Neural cell (in vitro differentiated cells): Measurements from ENCODE around the gene CCNY. TPM values are rescaled to one million over a fixed set of nuclear protein-coding genes. Genes with fewer than 3 reads are reported as not detected.

ENCODE experiments used
- H2AFZ ChIP-seq: fragments of 200-600, 300-800 bp; sonication (generic), shearing (Covaris generic); 2 replicates; pipeline ENCODE4 v1.6.0; 2014; ENCODE audit warnings: low read depth, mild to moderate bottlenecking, antibody characterized with exemption, low read length, moderate library complexity
- H3F3A ChIP-seq: fragments of 200-600 bp; shearing (Covaris generic); 2 replicates; pipeline ENCODE4 v1.6.1; 2016; ENCODE audit warnings: mild to moderate bottlenecking, moderate library complexity, mixed read lengths, antibody characterized with exemption, low read length; ENCODE audit not compliant: insufficient read depth, poor library complexity, severe bottlenecking
- H3K27ac ChIP-seq: fragments of 200-600, 300-800 bp; sonication (generic), shearing (Covaris generic); 2 replicates; pipeline ENCODE4 v1.5.1; 2014; ENCODE audit warnings: mild to moderate bottlenecking, low read length, moderate library complexity
- H3K27me3 ChIP-seq: fragments of 300-800, 200-600 bp; sonication (generic), shearing (Covaris generic); 2 replicates; pipeline ENCODE4 v1.6.0; 2014; ENCODE audit warnings: mild to moderate bottlenecking, low read depth, low read length, moderate library complexity; ENCODE audit not compliant: insufficient read depth
- H3K36me3 ChIP-seq: fragments of 300-800, 200-600 bp; sonication (generic), shearing (Covaris generic); 2 replicates; pipeline ENCODE4 v1.5.1; 2014; ENCODE audit warnings: mild to moderate bottlenecking, antibody characterized with exemption, low read length, moderate library complexity; ENCODE audit not compliant: insufficient read depth
- H3K4me2 ChIP-seq: fragments of 300-800, 200-600 bp; sonication (generic), shearing (Covaris generic); 2 replicates; pipeline ENCODE4 v1.6.0; 2014; ENCODE audit warnings: mild to moderate bottlenecking, low read length
- H3K4me3 ChIP-seq: fragments of 300-800, 200-600 bp; sonication (generic), shearing (Covaris generic); 2 replicates; pipeline ENCODE4 v1.5.1; 2014; ENCODE audit warnings: mild to moderate bottlenecking, low read length, moderate library complexity
- H3K79me2 ChIP-seq: fragments of 200-600 bp; shearing (Covaris generic); replicated peaks from 2 replicates; pipeline ENCODE4 v1.6.0; 2014; ENCODE audit warnings: mild to moderate bottlenecking, low read length, moderate library complexity; ENCODE audit not compliant: insufficient read depth
- H3K9ac ChIP-seq: fragments of 300-800, 200-600 bp; sonication (generic), shearing (Covaris generic); 2 replicates; pipeline ENCODE4 v1.6.1; 2016; ENCODE audit warnings: mild to moderate bottlenecking, low read length, mixed read lengths
- H3K9me2 ChIP-seq: fragments of 200-600 bp; shearing (Covaris generic); 2 replicates; pipeline ENCODE4 v1.6.1; 2016; ENCODE audit warnings: mild to moderate bottlenecking, low read length, mixed read lengths; ENCODE audit not compliant: insufficient read depth
- H3K9me3 ChIP-seq: fragments of 200-600, 300-800 bp; sonication (generic), shearing (Covaris generic); 2 replicates; pipeline ENCODE4 v1.6.1; 2016; ENCODE audit warnings: mild to moderate bottlenecking, mixed run types, low read length, moderate library complexity, mixed read lengths
- H4K20me1 ChIP-seq: fragments of 200-600 bp; shearing (Covaris generic); 2 replicates; pipeline ENCODE4 v1.6.1; 2016; ENCODE audit warnings: mild to moderate bottlenecking, mixed run types; ENCODE audit not compliant: insufficient read depth
- CTCF ChIP-seq: fragments of 450-650 bp; IDR thresholded peaks from 2 replicates; pipeline ENCODE4 v1.5.1; 2014; ENCODE audit warnings: antibody characterized with exemption, mild to moderate bottlenecking, moderate library complexity; ENCODE audit not compliant: poor library complexity, severe bottlenecking
- EP300 ChIP-seq: fragments of 450-650 bp; conservative IDR thresholded peaks from 2 replicates; pipeline ENCODE4 v1.6.1; 2014; ENCODE audit warnings: antibody characterized with exemption, mild to moderate bottlenecking, moderate library complexity; ENCODE audit not compliant: poor library complexity, severe bottlenecking
- EZH2 ChIP-seq: fragments of 200-600, 300-800 bp; shearing (Covaris generic), sonication (generic); IDR thresholded peaks from 2 replicates; pipeline ENCODE4 v1.6.1; 2014; ENCODE audit warnings: antibody characterized with exemption, low read length, borderline replicate concordance, mild to moderate bottlenecking; ENCODE audit not compliant: insufficient read depth, poor library complexity, severe bottlenecking
- MXI1 ChIP-seq: fragments of 450-650 bp; conservative IDR thresholded peaks from 2 replicates; pipeline ENCODE4 v1.6.1; 2014; ENCODE audit warnings: antibody characterized with exemption, mild to moderate bottlenecking; ENCODE audit not compliant: poor library complexity, severe bottlenecking
- POLR2AphosphoS5 ChIP-seq: IDR thresholded peaks from 2 replicates; pipeline ENCODE4 v1.6.1; 2012
- RAD21 ChIP-seq: fragments of 450-650 bp; conservative IDR thresholded peaks from 2 replicates; pipeline ENCODE4 v1.6.1; 2014; ENCODE audit warnings: antibody characterized with exemption, mild to moderate bottlenecking, moderate library complexity
- REST ChIP-seq: IDR thresholded peaks from 2 replicates; pipeline ENCODE4 v1.6.1; 2012; ENCODE audit warnings: borderline replicate concordance
- SMC3 ChIP-seq: fragments of 450-650 bp; conservative IDR thresholded peaks from 2 replicates; pipeline ENCODE4 v1.6.1; 2014; ENCODE audit warnings: antibody characterized with exemption, mild to moderate bottlenecking, moderate library complexity; ENCODE audit not compliant: poor library complexity
- TAF1 ChIP-seq: IDR thresholded peaks from 2 replicates; pipeline ENCODE4 v1.6.1; 2012; ENCODE audit warnings: low read depth
- polyA plus RNA-seq: library from polyadenylated mRNA; depleted of rRNA; stranded (reverse); fragments of >200 nt; gene quantifications from 2 replicates; pipeline ENCODE4 v1.2.3, GENCODE V29; 2014

CCNY gene
- polyA plus RNA-seq, 1 donor from 2014 or later: 36.4 TPM

- Histone ChIP-seq H3K9me3 (peaks cover 3% of the 10 kb centered on the region), H3K79me2 (no peaks in the 10 kb centered on the region), H4K20me1 (no peaks in the 10 kb centered on the region), H3K36me3 (no peaks in the 10 kb centered on the region), H2AFZ (no peak overlapping the region), H3K4me2 (no peak overlapping the region), H3F3A (no peaks in the 10 kb centered on the region), H3K9me2 (no peaks in the 10 kb centered on the region), H3K27me3 (no peaks in the 10 kb centered on the region), H3K4me3 (no peak overlapping the region), H3K9ac (no peak overlapping the region), H3K27ac (no peak overlapping the region)
- no peak for TF ChIP-seq CTCF
- no peak for TF ChIP-seq SMC3
- TF ChIP-seq EP300: no peak
- no peak for TF ChIP-seq TAF1
- TF ChIP-seq REST: no peak
Measured at GRCh38 chr10:35588836-35589235, 252.5 kb downstream of the CCNY start.

- no peak overlapping the region for H2AFZ ChIP-seq
- no peaks in the 10 kb centered on the region for H3K27me3 ChIP-seq
- H3F3A ChIP-seq: no peaks in the 10 kb centered on the region
- H3K27ac ChIP-seq: no peak overlapping the region
- H3K9me3 ChIP-seq: peaks cover 3% of the 10 kb centered on the region
- no peaks in the 10 kb centered on the region for H3K36me3 ChIP-seq
- H3K79me2 ChIP-seq: no peaks in the 10 kb centered on the region
- no peaks in the 10 kb centered on the region for H3K9me2 ChIP-seq
- TF ChIP-seq MXI1 (no peak), POLR2AphosphoS5 (no peak), EZH2 (no peak), RAD21 (no peak), REST (no peak), EP300 (no peak), SMC3 (no peak), CTCF (no peak), TAF1 (no peak)
- H3K4me3 ChIP-seq: no peak overlapping the region
- H4K20me1 ChIP-seq: no peaks in the 10 kb centered on the region
- no peak overlapping the region for H3K4me2 ChIP-seq
- H3K9ac ChIP-seq: no peak overlapping the region
Measured at GRCh38 chr10:35592441-35592840, 256.1 kb downstream of the CCNY start.
